ENCODE measurements around the gene GPANK1. TPM values are rescaled to one million over a fixed set of nuclear protein-coding genes. Genes with fewer than 3 reads are reported as not detected.

Gene GPANK1
- total RNA-seq, 2 experiments from 2014 or later = 9.8 to 11.0 TPM

GRCh38 chr6:31636698-31637596, 27.9 kb downstream of the GPANK1 start:
- ChIA-PET POLR2A (interaction anchor here (1.5 kb wide), 1 partner anchor 15 kb away, joined by 4 read pairs; no protein-coding TSS in a partner anchor), CTCF (no interaction called here)
- Histone ChIP-seq H3K4me1 (ENCODE audit: insufficient read depth, low read length) (peaks cover 2% of the 10 kb centered on the region), H3K27me3 (ENCODE audit: control insufficient read depth in 1 of 2, insufficient read depth in 2 of 2, low read length in 2 of 2) (no peaks in the 10 kb centered on the region), H3K9me3 (ENCODE audit: control insufficient read depth in 1 of 2, insufficient read depth in 1 of 2, low read length in 2 of 2) (no peaks in the 10 kb centered on the region), H3K4me3 (ENCODE audit: low read length) (no peak overlapping the region), H3K36me3 (ENCODE audit: insufficient read depth, low read length) (peaks cover 97% of the 10 kb centered on the region), H3K27ac (ENCODE audit: low read depth in 1 of 2, low read length in 2 of 2) (no peak overlapping the region)
- Mint-ChIP-seq H3K27me3 (no peaks in the 10 kb centered on the region), H3K9me3 (no peaks in the 10 kb centered on the region), H3K27ac (no peak overlapping the region), H3K4me3 (no peak overlapping the region), H3K36me3 (ENCODE audit: low read depth) (peaks cover 95% of the 10 kb centered on the region), H3K4me1 (ENCODE audit: low read depth) (no peaks in the 10 kb centered on the region)
- ATAC-seq (ENCODE audit: poor library complexity) = no peak
- intact Hi-C loops (cut with DNase I, micrococcal nuclease) = no loop called here
- TF ChIP-seq CTCF (IDR thresholded peaks at IDR 0.05) = no peak
- DNase-seq = no peak

GRCh38 chr6:31634969-31635575, 29.7 kb downstream of the GPANK1 start:
- intact Hi-C loops (cut with DNase I, micrococcal nuclease) = no loop called here
- Mint-ChIP-seq H3K27me3 (no peaks in the 10 kb centered on the region), H3K4me3 (no peak overlapping the region), H3K27ac (no peak overlapping the region), H3K9me3 (no peaks in the 10 kb centered on the region), H3K4me1 (ENCODE audit: low read depth) (no peaks in the 10 kb centered on the region), H3K36me3 (ENCODE audit: low read depth) (peaks cover 94% of the 10 kb centered on the region)
- no peak overlapping the region for H3K27ac ChIP-seq (ENCODE audit: low read depth in 1 of 2, low read length in 2 of 2)
- no peak for TF ChIP-seq CTCF (IDR thresholded peaks at IDR 0.05)
- no peak for DNase-seq
- no peak overlapping the region for H3K4me3 ChIP-seq (ENCODE audit: low read length)
- CTCF ChIA-PET = interaction anchor here (1.0 kb wide), 1 partner anchor 13 kb away, joined by 4 read pairs; no protein-coding TSS in a partner anchor
- peaks cover 97% of the 10 kb centered on the region for H3K36me3 ChIP-seq (ENCODE audit: insufficient read depth, low read length)
- H3K9me3 ChIP-seq (ENCODE audit: control insufficient read depth in 1 of 2, insufficient read depth in 1 of 2, low read length in 2 of 2) = no peaks in the 10 kb centered on the region
- no peak for ATAC-seq (ENCODE audit: poor library complexity)
- POLR2A ChIA-PET = interaction anchor here (1.3 kb wide), 1 partner anchor 17 kb away, joined by 6 read pairs; the partner anchor contains the start of gene BAG6
- no peaks in the 10 kb centered on the region for H3K27me3 ChIP-seq (ENCODE audit: control insufficient read depth in 1 of 2, insufficient read depth in 2 of 2, low read length in 2 of 2)
- peaks cover 2% of the 10 kb centered on the region for H3K4me1 ChIP-seq (ENCODE audit: insufficient read depth, low read length)

- DNase-seq = no peak
- H3K27ac Mint-ChIP-seq = no peak overlapping the region
- no peak for ATAC-seq (ENCODE audit: poor library complexity)
Observed at GRCh38 chr6:31634131-31634530, 30.7 kb downstream of the GPANK1 start.

More at GRCh38 chr6:31634131-31634530, 30.7 kb downstream of the GPANK1 start:
- H3K27me3 ChIP-seq (ENCODE audit: control insufficient read depth in 1 of 2, insufficient read depth in 2 of 2, low read length in 2 of 2) = no peaks in the 10 kb centered on the region
- no peak overlapping the region for H3K4me3 Mint-ChIP-seq
- ChIA-PET POLR2A (no interaction called here), CTCF (no interaction called here)
- H3K4me1 ChIP-seq (ENCODE audit: insufficient read depth, low read length) = peaks cover 2% of the 10 kb centered on the region
- no peaks in the 10 kb centered on the region for H3K4me1 Mint-ChIP-seq (ENCODE audit: low read depth)
- H3K9me3 ChIP-seq (ENCODE audit: control insufficient read depth in 1 of 2, insufficient read depth in 1 of 2, low read length in 2 of 2) = no peaks in the 10 kb centered on the region
- H3K36me3 ChIP-seq (ENCODE audit: insufficient read depth, low read length) = peaks cover 97% of the 10 kb centered on the region
- no peaks in the 10 kb centered on the region for H3K27me3 Mint-ChIP-seq
- H3K36me3 Mint-ChIP-seq (ENCODE audit: low read depth) = peaks cover 96% of the 10 kb centered on the region
- H3K27ac ChIP-seq (ENCODE audit: low read depth in 1 of 2, low read length in 2 of 2) = no peak overlapping the region
- intact Hi-C loops (cut with DNase I, micrococcal nuclease) = no loop called here
- H3K4me3 ChIP-seq (ENCODE audit: low read length) = no peak overlapping the region
- no peak for TF ChIP-seq CTCF (IDR thresholded peaks at IDR 0.05)
- no peaks in the 10 kb centered on the region for H3K9me3 Mint-ChIP-seq

All from CD4-positive, alpha-beta T cell (primary cell).